Transverse colon (tissue), 4 donors: ENCODE results near the gene VPS35. TPM values are rescaled to one million over a fixed set of nuclear protein-coding genes. Genes with fewer than 3 reads are reported as not detected.

ENCODE experiments used
- DNase-seq: peaks from one replicate; pipeline ENCODE4 v3.0.0-alpha.2; 2019
- H3K27ac ChIP-seq, 4 donors: fragments of 200-600 bp; sonication (generic); 2 replicates each; pipeline ENCODE4 v1.5.1; 2016 to 2018; ENCODE audit warnings: inconsistent platforms in 4 of 4
- H3K27me3 ChIP-seq: fragments of 200-600 bp; sonication (generic); 2 replicates; pipeline ENCODE4 v1.5.1; 2017; ENCODE audit warnings: inconsistent platforms
- H3K36me3 ChIP-seq, 4 donors: fragments of 200-600 bp; sonication (generic); 2 replicates each; pipeline ENCODE4 v1.5.1; 2017 to 2019; ENCODE audit warnings: inconsistent platforms in 4 of 4
- H3K4me1 ChIP-seq, 4 donors: fragments of 200-600 bp; sonication (generic); 2 replicates each; pipeline ENCODE4 v1.5.1; 2017 to 2020; ENCODE audit warnings: inconsistent platforms in 4 of 4
- H3K4me3 ChIP-seq, 4 donors: fragments of 200-600 bp; sonication (generic); 1 replicate in 1 of 4; 2 replicates in 3 of 4; pipeline versions ENCODE4 v1.5.1 to v1.6.1; 2017 to 2019; ENCODE audit warnings: inconsistent platforms in 4 of 4
- H3K9me3 ChIP-seq, 2 donors: fragments of 200-600 bp; sonication (generic); 2 replicates each; pipeline ENCODE4 v1.5.1; 2017 to 2019; ENCODE audit warnings: inconsistent platforms in 2 of 2
- CTCF ChIP-seq, 5 experiments: fragments of 200-600 bp in 3 of 5; fragments of 450-650 bp in 2 of 5; sonication (generic) in 3 of 5; IDR thresholded peaks; 1 replicate in 2 of 5; 2 replicates in 3 of 5; pipeline ENCODE4 v1.5.1; 2016 to 2017; ENCODE audit warnings: antibody characterized with exemption in 5 of 5, inconsistent platforms in 3 of 5, mild to moderate bottlenecking in 2 of 5, moderate library complexity in 1 of 5
- EP300 ChIP-seq: sonication (generic); formaldehyde crosslinking; IDR thresholded peaks from one replicate; pipeline ENCODE4 v1.6.1; 2017; ENCODE audit warnings: antibody characterized with exemption, low read depth
- POLR2A ChIP-seq: fragments of 450-650 bp; IDR thresholded peaks from one replicate; pipeline ENCODE4 v1.6.1; 2016; ENCODE audit warnings: antibody characterized with exemption, mild to moderate bottlenecking, moderate library complexity
- POLR2AphosphoS5 ChIP-seq, 3 donors: sonication (generic); formaldehyde crosslinking; IDR thresholded peaks; one replicate each; pipeline ENCODE4 v1.6.1; 2016; ENCODE audit warnings: antibody characterized with exemption in 3 of 3
- WGBS, 2 donors: methylation state at CpG; one replicate each; pipeline ENCODE4 v1.1.5; 2018; ENCODE audit warnings: low coverage in 1 of 2; 5-methylcytosine and 5-hydroxymethylcytosine counted together
- in situ Hi-C, 4 donors: fragments of 200-750 bp; cut with MboI; loops; one replicate each; pipeline versions ENCODE4 v1.15.0 to v1.15.1; 2017; ENCODE audit warnings: low sequenced_read_pairs in 3 of 4, low pct_ligation_motif_present in 1 of 4, low pct_unique_long_range_greater_than_20kb in 1 of 4
- intact Hi-C: fragments of 100-400 bp; cut with DNase I; formaldehyde crosslinking; loops from one replicate; pipeline ENCODE4 v1.15.1; 2023; ENCODE audit warnings: low total_unique reads
- total RNA-seq, 4 donors: library from RNA; depleted of rRNA; stranded (reverse); fragments of >200 nt; gene quantifications; one replicate each; pipeline ENCODE4 v1.1.0, GENCODE V29; 2016

VPS35 gene
- total RNA-seq, 4 donors from 2014 or later: 63.2 to 102 (median 72.1) TPM

- in situ Hi-C loops: no loop called here
- Histone ChIP-seq H3K27me3 (no peaks in the 10 kb centered on the region), H3K4me3 (no peak overlapping the region), H3K9me3 (no peaks in the 10 kb centered on the region), H3K36me3 (no peaks in the 10 kb centered on the region), H3K4me1 (no peaks in the 10 kb centered on the region), H3K27ac (no peak overlapping the region)
- intact Hi-C loops: no loop called here
- DNase-seq: no peak
- TF ChIP-seq POLR2A: no peak
- no peak for TF ChIP-seq CTCF (IDR thresholded peaks at IDR 0.05)
- TF ChIP-seq EP300: no peak
- TF ChIP-seq POLR2AphosphoS5 (IDR thresholded peaks at IDR 0.05): no peak
- 93% methylated on average over 7 of the region's 7 CpGs; no CpG with 5 or more reads in 1 of the 2 donors for WGBS, 2 donors
These were observed 40.5 kb upstream of the VPS35 start for GRCh38 chr16:46729326-46729995.

DNA sequence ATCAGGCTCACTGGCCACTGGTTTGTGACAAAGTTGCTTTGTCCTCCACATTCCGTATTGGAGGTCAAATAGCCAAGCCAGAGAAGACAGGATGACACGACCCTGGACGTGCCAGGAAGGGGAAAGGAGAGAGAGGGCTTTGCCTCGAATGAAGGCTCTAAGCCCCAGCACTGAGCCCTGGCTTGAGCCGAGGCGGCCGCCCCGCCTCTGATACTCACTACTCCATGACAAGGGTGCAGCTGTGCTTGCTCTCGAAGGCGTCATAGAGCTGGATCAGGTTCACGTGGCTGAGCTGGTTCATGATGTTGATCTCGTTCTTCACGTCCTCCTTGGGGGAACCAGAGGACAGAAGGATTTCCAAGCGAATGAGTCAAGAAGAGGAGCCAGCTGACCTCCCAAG is 39.8 kb upstream of the VPS35 start:
- H3K27ac ChIP-seq: no peak overlapping the region
- H3K4me3 ChIP-seq: no peak overlapping the region
- 82 to 88% methylated on average over 10 to 11 of the region's 14 CpGs for WGBS, 2 donors
- H3K4me1 ChIP-seq: no peaks in the 10 kb centered on the region
- no peaks in the 10 kb centered on the region for H3K9me3 ChIP-seq
- intact Hi-C loops (no loop called here), in situ Hi-C loops (no loop called here)
- H3K36me3 ChIP-seq: no peaks in the 10 kb centered on the region
- DNase-seq: no peak
- H3K27me3 ChIP-seq: no peaks in the 10 kb centered on the region
- TF ChIP-seq POLR2AphosphoS5 (IDR thresholded peaks at IDR 0.05): no peak
- TF ChIP-seq POLR2A: no peak
- no peak for TF ChIP-seq EP300
- TF ChIP-seq CTCF (IDR thresholded peaks at IDR 0.05): no peak

GRCh38 chr16:46727630-46728029 is 38.7 kb upstream of the VPS35 start:
- intact Hi-C loops: no loop called here
- Histone ChIP-seq H3K27me3 (no peaks in the 10 kb centered on the region), H3K27ac (no peak overlapping the region), H3K9me3 (no peaks in the 10 kb centered on the region), H3K4me3 (no peak overlapping the region), H3K36me3 (no peaks in the 10 kb centered on the region), H3K4me1 (no peaks in the 10 kb centered on the region)
- DNase-seq: no peak
- in situ Hi-C loops: no loop called here
- WGBS, 2 donors: 68 to 79% methylated on average over 4 to 9 of the region's 9 CpGs
- no peak for TF ChIP-seq POLR2A
- TF ChIP-seq POLR2AphosphoS5 (IDR thresholded peaks at IDR 0.05): no peak
- no peak for TF ChIP-seq CTCF (IDR thresholded peaks at IDR 0.05)
- TF ChIP-seq EP300: no peak

- Histone ChIP-seq H3K27ac (no peak overlapping the region), H3K4me1 (no peaks in the 10 kb centered on the region), H3K36me3 (no peaks in the 10 kb centered on the region), H3K9me3 (no peaks in the 10 kb centered on the region), H3K27me3 (no peaks in the 10 kb centered on the region), H3K4me3 (no peak overlapping the region)
- TF ChIP-seq POLR2AphosphoS5 (IDR thresholded peaks at IDR 0.05): no peak
- no peak for TF ChIP-seq EP300
- no peak for TF ChIP-seq CTCF (IDR thresholded peaks at IDR 0.05)
- TF ChIP-seq POLR2A: no peak
- no peak for DNase-seq
- 97 to 100% methylated on average over 1 to 7 of the region's 7 CpGs for WGBS, 2 donors
- in situ Hi-C loops (no loop called here), intact Hi-C loops (no loop called here)
These were observed 38.2 kb upstream of the VPS35 start for GRCh38 chr16:46727184-46727583.
